Lower leg skin (tissue), 4 donors: ENCODE data around the gene PHEX. TPM values are rescaled to one million over a fixed set of nuclear protein-coding genes. Genes with fewer than 3 reads are reported as not detected.

ENCODE experiments used
- DNase-seq, 2 donors: peaks; one replicate each; pipeline ENCODE4 v3.0.0-alpha.2; 2019; ENCODE audit warnings: low spot score in 2 of 2
- H3K4me3 ChIP-seq: fragments of 200-600 bp; sonication (generic); 2 replicates; pipeline ENCODE4 v1.5.1; 2017; ENCODE audit warnings: mild to moderate bottlenecking, low read depth; ENCODE audit not compliant: poor library complexity, severe bottlenecking
- CTCF ChIP-seq, 3 donors: fragments of 450-650 bp; IDR thresholded peaks; one replicate each; pipeline ENCODE4 v1.5.1; 2016; ENCODE audit warnings: antibody characterized with exemption in 3 of 3, mild to moderate bottlenecking in 3 of 3, moderate library complexity in 2 of 3
- POLR2A ChIP-seq, 2 donors: fragments of 450-650 bp; IDR thresholded peaks; one replicate each; pipeline ENCODE4 v1.6.1; 2016 to 2017; ENCODE audit warnings: antibody characterized with exemption in 2 of 2, mild to moderate bottlenecking in 1 of 2, moderate library complexity in 1 of 2
- WGBS, 2 donors: methylation state at CpG; one replicate each; pipeline ENCODE4 v1.1.5; 2018; 5-methylcytosine and 5-hydroxymethylcytosine counted together
- intact Hi-C: fragments of 100-400 bp; cut with DNase I; formaldehyde crosslinking; loops from one replicate; pipeline ENCODE4 v1.15.0; 2023; ENCODE audit warnings: low total_unique reads
- total RNA-seq, 4 donors: library from RNA; depleted of rRNA; stranded (reverse); fragments of >200 nt; gene quantifications; one replicate each; pipeline ENCODE4 v1.1.0, GENCODE V29; 2016

Gene PHEX
- total RNA-seq, 4 donors from 2014 or later: 0.08 to 1.6 (median 0.10) TPM; not detected in 1

GRCh38 chrX:22059775-22060174, 27.6 kb downstream of the PHEX start:
- WGBS, 2 donors: 78 to 92% methylated on average over 1 of the region's 1 CpG
- intact Hi-C loops: no loop called here

GRCh38 chrX:22060415-22061280, 28.5 kb downstream of the PHEX start:
- WGBS, 2 donors: 61 to 66% methylated on average over 6 of the region's 6 CpGs
- no peak for DNase-seq
- intact Hi-C loops: no loop called here

More at GRCh38 chrX:22059775-22060174, 27.6 kb downstream of the PHEX start:
- no peak for DNase-seq
- no peak overlapping the region for H3K4me3 ChIP-seq
- TF ChIP-seq POLR2A (IDR thresholded peaks at IDR 0.05) (no peak), CTCF (IDR thresholded peaks at IDR 0.05) (no peak)

GRCh38 chrX:22063284-22063683, 31.2 kb downstream of the PHEX start:
- intact Hi-C loops: no loop called here
- 51 to 59% methylated on average over 7 of the region's 7 CpGs for WGBS, 2 donors
- DNase-seq: no peak
- H3K4me3 ChIP-seq: no peak overlapping the region
- TF ChIP-seq POLR2A (IDR thresholded peaks at IDR 0.05) (no peak), CTCF (IDR thresholded peaks at IDR 0.05) (no peak)

More at GRCh38 chrX:22060415-22061280, 28.5 kb downstream of the PHEX start:
- H3K4me3 ChIP-seq: no peak overlapping the region
- TF ChIP-seq POLR2A (IDR thresholded peaks at IDR 0.05) (no peak), CTCF (IDR thresholded peaks at IDR 0.05) (no peak)

GRCh38 chrX:22069586-22069985, 37.5 kb downstream of the PHEX start:
- DNase-seq: no peak
- 85 to 87% methylated on average over 4 of the region's 4 CpGs for WGBS, 2 donors
- intact Hi-C loops: no loop called here

GRCh38 chrX:22073928-22074327, 41.8 kb downstream of the PHEX start:
- TF ChIP-seq POLR2A (IDR thresholded peaks at IDR 0.05): no peak
- no peak for TF ChIP-seq CTCF (IDR thresholded peaks at IDR 0.05)
- 86 to 93% methylated on average over 2 of the region's 2 CpGs for WGBS, 2 donors
- no peak for DNase-seq
- no peak overlapping the region for H3K4me3 ChIP-seq
- intact Hi-C loops: no loop called here

More at GRCh38 chrX:22069586-22069985, 37.5 kb downstream of the PHEX start:
- TF ChIP-seq CTCF (IDR thresholded peaks at IDR 0.05) (no peak), POLR2A (IDR thresholded peaks at IDR 0.05) (no peak)
- H3K4me3 ChIP-seq: no peak overlapping the region
